GM20000 (cell line): Measurements from ENCODE around the gene TMEM239.
"Not testable (repeated sequence)": the region's sequence is repeated elsewhere in the genome, so short reads cannot be mapped to it uniquely, and the experiment has no call there.

Experiments used
- DNase-seq: peaks from one replicate; pipeline ENCODE4 v3.0.0; 2012; ENCODE audit warnings: low spot score
- TF ChIP-seq, protein P1 (sequence below): IDR thresholded peaks from 2 replicates; pipeline ENCODE4 v1.5.1; 2012; ENCODE audit warnings: mild to moderate bottlenecking, control low read depth; ENCODE audit errors: extremely low read depth, missing control alignments

Gene TMEM239

GRCh38 chr20:2807019-2807418 lies 9.1 kb upstream of the TMEM239 start:
- DNase-seq, result no peak
- TF ChIP-seq, protein P1, sequence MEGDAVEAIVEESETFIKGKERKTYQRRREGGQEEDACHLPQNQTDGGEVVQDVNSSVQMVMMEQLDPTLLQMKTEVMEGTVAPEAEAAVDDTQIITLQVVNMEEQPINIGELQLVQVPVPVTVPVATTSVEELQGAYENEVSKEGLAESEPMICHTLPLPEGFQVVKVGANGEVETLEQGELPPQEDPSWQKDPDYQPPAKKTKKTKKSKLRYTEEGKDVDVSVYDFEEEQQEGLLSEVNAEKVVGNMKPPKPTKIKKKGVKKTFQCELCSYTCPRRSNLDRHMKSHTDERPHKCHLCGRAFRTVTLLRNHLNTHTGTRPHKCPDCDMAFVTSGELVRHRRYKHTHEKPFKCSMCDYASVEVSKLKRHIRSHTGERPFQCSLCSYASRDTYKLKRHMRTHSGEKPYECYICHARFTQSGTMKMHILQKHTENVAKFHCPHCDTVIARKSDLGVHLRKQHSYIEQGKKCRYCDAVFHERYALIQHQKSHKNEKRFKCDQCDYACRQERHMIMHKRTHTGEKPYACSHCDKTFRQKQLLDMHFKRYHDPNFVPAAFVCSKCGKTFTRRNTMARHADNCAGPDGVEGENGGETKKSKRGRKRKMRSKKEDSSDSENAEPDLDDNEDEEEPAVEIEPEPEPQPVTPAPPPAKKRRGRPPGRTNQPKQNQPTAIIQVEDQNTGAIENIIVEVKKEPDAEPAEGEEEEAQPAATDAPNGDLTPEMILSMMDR, result no peak

- not testable (repeated sequence) for DNase-seq
Measured at GRCh38 chr20:2807929-2808328, 8.2 kb upstream of the TMEM239 start.

DNA sequence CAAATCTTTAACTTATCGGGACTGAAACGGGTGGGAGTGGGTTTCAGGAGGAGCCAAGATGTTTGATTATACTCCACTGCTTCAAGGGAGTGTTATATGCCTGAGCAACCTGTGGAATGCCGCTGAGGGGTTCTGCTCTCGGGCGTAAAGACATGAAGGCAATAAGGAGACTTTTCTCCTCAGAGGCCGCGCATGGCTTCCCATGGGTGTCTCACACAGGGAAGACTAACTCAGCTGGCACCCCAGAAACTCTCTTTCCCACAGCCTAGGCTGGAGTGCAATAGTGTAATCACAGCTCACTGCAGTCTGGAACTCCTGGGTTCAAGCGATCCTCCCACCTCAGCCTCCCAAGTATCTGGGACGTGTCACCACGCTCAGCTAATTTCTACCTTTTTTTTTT lies 6.5 kb upstream of the TMEM239 start:
- no peak for DNase-seq
- TF ChIP-seq, protein P1, result no peak

DNA sequence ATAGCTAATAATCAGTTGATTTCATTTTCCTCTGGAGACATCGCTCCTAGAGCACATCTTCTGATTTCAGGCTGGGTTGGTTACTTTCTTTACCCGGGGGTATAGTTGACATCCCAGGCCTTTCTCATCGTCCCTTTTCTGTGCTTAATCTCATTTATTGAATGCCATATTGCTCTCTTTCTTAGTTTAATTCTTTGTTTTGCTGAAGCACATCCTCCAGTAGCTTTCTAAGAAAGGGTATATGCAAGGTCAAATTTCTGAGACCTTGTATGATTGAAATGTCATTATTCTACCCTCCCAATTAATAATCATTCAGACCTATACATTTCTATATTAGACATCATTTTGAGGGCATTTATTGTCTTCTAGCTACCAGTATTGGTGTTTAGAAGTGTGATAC lies 4.0 kb upstream of the TMEM239 start:
- TF ChIP-seq, protein P1, result no peak
- no peak for DNase-seq

- no peak for DNase-seq
Measured at GRCh38 chr20:2814076-2814475, 2.1 kb upstream of the TMEM239 start.

DNA sequence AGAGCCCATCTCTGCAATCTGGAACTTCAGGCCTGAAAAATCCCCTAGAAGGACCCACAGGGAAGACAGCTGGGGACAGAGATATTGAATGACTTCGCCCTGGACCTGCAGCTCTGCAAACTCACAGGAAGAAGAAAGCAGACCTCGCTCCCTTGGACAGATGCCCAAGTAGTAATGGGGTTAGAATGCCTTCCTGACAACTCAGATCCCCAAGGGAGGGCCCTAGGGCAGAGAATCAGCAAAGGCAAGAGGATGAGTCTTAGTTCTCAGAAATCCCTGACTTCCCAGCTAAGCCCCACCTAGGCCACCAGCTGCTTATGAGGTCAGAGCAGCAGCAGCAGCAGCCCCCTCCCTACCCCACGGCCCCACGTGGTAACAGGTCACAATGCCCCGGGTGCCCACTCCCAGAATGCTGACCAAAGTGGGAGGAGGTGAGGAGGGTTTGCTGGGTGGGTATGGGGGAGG lies 1.5 kb upstream of the TMEM239 start, which contains the start of gene C20orf141:
C20orf141 (plus strand) TSS at position 401 of the 465 bp plus-strand sequence. CDS start 198 bp downstream, outside the sequence.
- DNase-seq, result no peak
- TF ChIP-seq, protein P1, result no peak

More at GRCh38 chr20:2814076-2814475, 2.1 kb upstream of the TMEM239 start:
- TF ChIP-seq, protein P1, result no peak

DNA sequence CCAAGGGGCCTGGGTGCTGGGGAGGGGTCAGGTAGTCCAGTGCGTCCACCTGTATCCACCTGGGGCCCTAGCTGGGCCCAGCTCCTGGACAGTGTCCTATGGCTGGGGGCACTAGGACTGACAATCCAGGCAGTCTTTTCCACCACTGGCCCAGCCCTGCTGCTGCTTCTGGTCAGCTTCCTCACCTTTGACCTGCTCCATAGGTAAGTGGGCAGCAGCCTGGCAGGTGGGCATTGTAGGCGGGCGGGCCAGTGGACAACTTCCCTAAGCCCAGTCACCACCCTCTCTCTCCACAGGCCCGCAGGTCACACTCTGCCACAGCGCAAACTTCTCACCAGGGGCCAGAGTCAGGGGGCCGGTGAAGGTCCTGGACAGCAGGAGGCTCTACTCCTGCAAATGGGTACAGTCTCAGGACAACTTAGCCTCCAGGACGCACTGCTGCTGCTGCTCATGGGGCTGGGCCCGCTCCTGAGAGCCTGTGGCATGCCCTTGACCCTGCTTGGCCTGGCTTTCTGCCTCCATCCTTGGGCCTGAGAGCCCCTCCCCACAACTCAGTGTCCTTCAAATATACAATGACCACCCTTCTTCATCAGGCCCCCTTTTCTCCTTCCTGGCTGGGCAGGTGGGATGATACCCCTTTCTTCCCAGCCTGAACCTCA lies 793 bp upstream of the TMEM239 start:
- no peak for DNase-seq
- TF ChIP-seq, protein P1, result no peak
